Neural progenitor cell (in vitro differentiated cells): Measurements from ENCODE around the gene KCNS1. TPM values are rescaled to one million over a fixed set of nuclear protein-coding genes. Genes with fewer than 3 reads are reported as not detected.

Source experiments
- DNase-seq: peaks from one replicate; pipeline ENCODE4 v3.0.0-alpha.2; 2016; ENCODE audit warnings: low spot score
- H2AFZ ChIP-seq: fragments of 200-600 bp; sonication (generic); replicated peaks from 2 replicates; pipeline ENCODE4 v1.6.1; 2016; ENCODE audit warnings: antibody characterized with exemption
- H3F3A ChIP-seq: fragments of 200-600 bp; sonication (generic); 2 replicates; pipeline ENCODE4 v1.6.1; 2016; ENCODE audit warnings: antibody characterized with exemption, low read depth
- H3K27ac ChIP-seq: fragments of 200-600 bp; sonication (generic); 2 replicates; pipeline ENCODE4 v1.5.1; 2016; ENCODE audit warnings: mild to moderate bottlenecking
- H3K27me3 ChIP-seq: fragments of 200-600 bp; sonication (generic); 2 replicates; pipeline ENCODE4 v1.6.1; 2016; ENCODE audit warnings: mild to moderate bottlenecking, moderate library complexity
- H3K36me3 ChIP-seq: fragments of 200-600 bp; sonication (generic); 2 replicates; pipeline ENCODE4 v1.5.1; 2016
- H3K4me1 ChIP-seq: fragments of 200-600 bp; sonication (generic); 2 replicates; pipeline ENCODE4 v1.6.1; 2016; ENCODE audit warnings: mixed run types
- H3K4me2 ChIP-seq: fragments of 200-600 bp; sonication (generic); 2 replicates; pipeline ENCODE4 v1.6.1; 2016
- H3K4me3 ChIP-seq: fragments of 200-600 bp; sonication (generic); 2 replicates; pipeline ENCODE4 v1.5.1; 2016
- H3K79me2 ChIP-seq: fragments of 200-600 bp; sonication (generic); 2 replicates; pipeline ENCODE4 v1.6.1; 2016; ENCODE audit warnings: low read depth
- H3K9ac ChIP-seq: fragments of 200-600 bp; sonication (generic); 2 replicates; pipeline ENCODE4 v1.6.1; 2016
- H3K9me3 ChIP-seq: fragments of 200-600 bp; sonication (generic); 2 replicates; pipeline ENCODE4 v1.5.1; 2016; ENCODE audit warnings: low read depth
- H4K20me1 ChIP-seq: fragments of 200-600 bp; sonication (generic); 2 replicates; pipeline ENCODE4 v1.6.1; 2016; ENCODE audit warnings: low read depth
- H3K27ac Mint-ChIP-seq: 3 replicates; pipeline ENCODE4 v1.8.0; 2021; ENCODE audit warnings: mixed read lengths
- H3K27me3 Mint-ChIP-seq: 2 replicates; pipeline ENCODE4 v1.8.0; 2022; ENCODE audit warnings: low read depth, mild to moderate bottlenecking, inconsistent platforms, moderate library complexity, mixed read lengths; ENCODE audit not compliant: insufficient read depth
- H3K36me3 Mint-ChIP-seq: 3 replicates; pipeline ENCODE4 v1.8.0; 2021; ENCODE audit warnings: mixed read lengths
- H3K4me1 Mint-ChIP-seq: 3 replicates; pipeline ENCODE4 v1.8.0; 2021; ENCODE audit warnings: mixed read lengths
- H3K4me3 Mint-ChIP-seq: 3 replicates; pipeline ENCODE4 v1.8.0; 2021; ENCODE audit warnings: mild to moderate bottlenecking, moderate library complexity, mixed read lengths
- H3K9me3 Mint-ChIP-seq: 3 replicates; pipeline ENCODE4 v1.8.0; 2020; ENCODE audit warnings: mixed read lengths
- CTCF ChIP-seq: fragments of 200-600 bp; sonication (generic); IDR thresholded peaks from 2 replicates; pipeline ENCODE4 v1.5.1; 2017; ENCODE audit warnings: antibody characterized with exemption, mild to moderate bottlenecking
- EZH2 ChIP-seq: fragments of 200-600 bp; sonication (generic); IDR thresholded peaks from 2 replicates; pipeline ENCODE4 v1.6.1; 2017; ENCODE audit warnings: antibody characterized with exemption, mild to moderate bottlenecking, moderate library complexity
- EZH2phosphoT487 ChIP-seq: fragments of 200-600 bp; sonication (generic); IDR thresholded peaks from 2 replicates; pipeline ENCODE4 v1.6.1; 2017; ENCODE audit warnings: antibody characterized with exemption
- total RNA-seq: library from RNA; depleted of rRNA; stranded (reverse); fragments of >200 nt; gene quantifications from 2 replicates; pipeline ENCODE4 v1.2.3, GENCODE V29; 2015; ENCODE audit warnings: low replicate concordance

KCNS1 gene
- total RNA-seq, 1 donor from 2014 or later: not detected

DNA sequence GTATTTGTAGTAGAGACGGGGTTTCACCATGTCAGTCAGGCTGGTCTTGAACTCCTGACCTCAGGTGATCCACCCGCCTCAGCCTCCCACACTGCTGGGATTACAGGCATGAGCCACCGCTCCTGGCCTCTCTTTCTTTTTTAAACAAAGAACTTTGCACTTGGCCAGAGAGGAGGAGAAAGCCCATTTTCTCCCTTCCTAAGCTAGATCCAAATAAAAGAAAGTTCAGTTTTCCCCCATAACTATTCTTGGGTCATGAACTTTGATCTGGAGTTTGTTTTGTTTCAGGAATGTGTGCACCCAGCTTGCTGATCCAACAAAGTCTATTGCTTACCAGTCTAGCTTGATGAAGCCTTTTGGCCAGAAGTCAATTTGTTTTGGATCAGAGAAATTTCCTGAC lies 23.4 kb downstream of the KCNS1 start:
- H3K4me3 ChIP-seq: no peak overlapping the region
- no peak for DNase-seq
- no peak overlapping the region for H3K27ac Mint-ChIP-seq
- no peaks in the 10 kb centered on the region for H4K20me1 ChIP-seq
- peaks cover 4% of the 10 kb centered on the region for H3K9me3 Mint-ChIP-seq
- H3K4me2 ChIP-seq: no peak overlapping the region
- H3F3A ChIP-seq: no peaks in the 10 kb centered on the region
- H3K36me3 ChIP-seq: no peaks in the 10 kb centered on the region
- H3K79me2 ChIP-seq: no peaks in the 10 kb centered on the region
- H2AFZ ChIP-seq: no peak overlapping the region
- no peaks in the 10 kb centered on the region for H3K4me1 Mint-ChIP-seq
- no peak overlapping the region for H3K9ac ChIP-seq
- H3K9me3 ChIP-seq: no peaks in the 10 kb centered on the region
- no peaks in the 10 kb centered on the region for H3K27me3 ChIP-seq
- H3K27me3 Mint-ChIP-seq: peaks cover 2% of the 10 kb centered on the region
- H3K27ac ChIP-seq: no peak overlapping the region
- H3K4me1 ChIP-seq: no peaks in the 10 kb centered on the region
- H3K4me3 Mint-ChIP-seq: no peak overlapping the region
- no peak for TF ChIP-seq EZH2
- TF ChIP-seq EZH2phosphoT487: no peak
- no peak for TF ChIP-seq CTCF
- peaks cover 30% of the 10 kb centered on the region for H3K36me3 Mint-ChIP-seq

DNA sequence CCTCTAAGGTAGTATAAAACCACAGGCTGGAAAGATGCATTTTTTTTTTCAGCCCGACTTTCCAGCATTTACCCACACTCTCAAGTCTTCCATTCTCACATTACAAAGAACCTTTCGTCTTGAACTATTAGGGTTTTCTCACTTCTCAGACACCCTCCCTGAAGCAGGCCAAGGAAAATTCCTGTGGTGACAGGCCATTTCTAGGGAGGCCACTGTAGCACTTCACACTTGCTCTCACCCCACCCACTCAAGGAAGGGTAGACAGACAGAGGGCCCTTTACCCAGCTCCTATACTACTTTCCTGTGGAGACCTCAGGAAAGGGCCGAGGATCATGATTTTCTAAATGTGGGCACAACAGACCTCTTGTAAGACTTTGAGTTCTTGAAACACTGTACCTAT lies 27.7 kb downstream of the KCNS1 start:
- Histone ChIP-seq H3K27ac (no peak overlapping the region), H3K4me2 (no peak overlapping the region), H3F3A (no peaks in the 10 kb centered on the region), H2AFZ (no peak overlapping the region), H3K36me3 (no peaks in the 10 kb centered on the region), H4K20me1 (no peaks in the 10 kb centered on the region), H3K9ac (no peak overlapping the region), H3K4me3 (no peak overlapping the region), H3K27me3 (no peaks in the 10 kb centered on the region), H3K79me2 (no peaks in the 10 kb centered on the region), H3K9me3 (no peaks in the 10 kb centered on the region), H3K4me1 (no peaks in the 10 kb centered on the region)
- TF ChIP-seq CTCF: no peak
- no peak for TF ChIP-seq EZH2phosphoT487
- no peak for TF ChIP-seq EZH2
- Mint-ChIP-seq H3K4me1 (no peaks in the 10 kb centered on the region), H3K27ac (peak overlapping the region; percentile 41), H3K36me3 (peaks cover 16% of the 10 kb centered on the region), H3K9me3 (no peaks in the 10 kb centered on the region), H3K27me3 (peaks cover 2% of the 10 kb centered on the region), H3K4me3 (no peak overlapping the region)
- no peak for DNase-seq

DNA sequence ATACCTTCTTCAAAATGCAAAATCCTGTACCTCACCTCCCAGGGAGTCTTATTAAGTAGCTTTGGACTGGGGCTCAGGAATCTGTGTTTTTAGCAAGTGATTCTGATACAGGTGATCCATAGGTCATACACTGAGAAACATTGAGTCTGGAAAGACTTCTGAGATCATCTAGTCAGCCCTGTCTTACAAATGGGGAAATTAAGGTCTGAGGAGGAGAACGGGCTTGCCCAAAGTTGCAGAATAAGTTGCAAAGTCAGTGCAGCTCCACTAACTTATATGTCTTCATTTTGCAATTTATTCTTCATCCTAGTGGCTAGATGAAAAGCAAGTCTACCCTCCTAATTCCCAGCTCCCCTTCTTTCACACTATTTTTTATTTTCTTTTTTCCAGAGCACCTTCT lies 28.9 kb downstream of the KCNS1 start:
- Histone ChIP-seq H3K36me3 (no peaks in the 10 kb centered on the region), H3K9ac (no peak overlapping the region), H3K4me3 (no peak overlapping the region), H3K79me2 (no peaks in the 10 kb centered on the region), H3K27me3 (no peaks in the 10 kb centered on the region), H2AFZ (no peak overlapping the region), H4K20me1 (no peaks in the 10 kb centered on the region), H3K9me3 (no peaks in the 10 kb centered on the region), H3K27ac (no peak overlapping the region), H3F3A (no peaks in the 10 kb centered on the region), H3K4me2 (no peak overlapping the region), H3K4me1 (no peaks in the 10 kb centered on the region)
- no peaks in the 10 kb centered on the region for H3K27me3 Mint-ChIP-seq
- no peak overlapping the region for H3K4me3 Mint-ChIP-seq
- peaks cover 16% of the 10 kb centered on the region for H3K36me3 Mint-ChIP-seq
- TF ChIP-seq EZH2: no peak
- TF ChIP-seq CTCF: no peak
- no peak for TF ChIP-seq EZH2phosphoT487
- DNase-seq: no peak
- no peaks in the 10 kb centered on the region for H3K9me3 Mint-ChIP-seq
- H3K27ac Mint-ChIP-seq: no peak overlapping the region
- no peaks in the 10 kb centered on the region for H3K4me1 Mint-ChIP-seq
